ENCODE results near the gene LEMD2. TPM values are rescaled to one million over a fixed set of nuclear protein-coding genes. Genes with fewer than 3 reads are reported as not detected.
"Not testable (repeated sequence)": the region's sequence is repeated elsewhere in the genome, so short reads cannot be mapped to it uniquely, and the experiment has no call there.

The LEMD2 gene
- total RNA-seq = 10 to 100 TPM; 51.4 to 54.8 TPM

GRCh38 chr6:33788694-33789549 is at the start of gene LEMD2:
TSS of gene LEMD2 (minus strand) at chr6:33789130. CDS start at chr6:33789116, 14 bp downstream.
- CTCF ChIA-PET = interaction anchor here (1.1 to 3.9 kb wide), 4 partner anchors 9 to 239 kb away, joined by 3 to 21 read pairs (median 6); no protein-coding TSS in a partner anchor
- peaks cover 42% of the 10 kb centered on the region for H3K4me1 Mint-ChIP-seq (ENCODE audit: low read depth)
- H3K4me3 Mint-ChIP-seq = peak within 1 kb of the TSS; percentile 96

GRCh38 chr6:33837971-33838665 is 49.2 kb upstream of the LEMD2 start:
- ChIA-PET POLR2A (no interaction called here), CTCF (no interaction called here)
- H3K4me3 Mint-ChIP-seq = no peak overlapping the region
- no peak for DNase-seq
- peaks cover 2% of the 10 kb centered on the region for H3K27me3 Mint-ChIP-seq
- H3K27ac Mint-ChIP-seq = no peak overlapping the region
- no peaks in the 10 kb centered on the region for H3K36me3 Mint-ChIP-seq
- H3K4me1 Mint-ChIP-seq (ENCODE audit: low read depth) = peaks cover 18% of the 10 kb centered on the region
- intact Hi-C loops (cut with micrococcal nuclease) = no loop called here
- H3K9me3 Mint-ChIP-seq = peaks cover 7% of the 10 kb centered on the region

More at GRCh38 chr6:33788694-33789549, at the start of gene LEMD2:
- Mint-ChIP-seq H3K36me3 (peaks cover 31% of the 10 kb centered on the region), H3K9me3 (no peaks in the 10 kb centered on the region), H3K27ac (peak within 1 kb of the TSS; percentile 97), H3K27me3 (no peaks in the 10 kb centered on the region)
- DNase-seq = peak; percentile 95
- POLR2A ChIA-PET = interaction anchor here (0.7 to 2.1 kb wide), 4 partner anchors 10 to 51 kb away, joined by 4 to 8 read pairs (median 5); no protein-coding TSS in a partner anchor
- intact Hi-C loops (cut with micrococcal nuclease) = loop anchor here (2.0 kb wide), 3 partner anchors 52 to 116 kb away; partner anchors contain the start of gene UQCC2

GRCh38 chr6:33836806-33837469 is 48.0 kb upstream of the LEMD2 start:
- H3K27ac Mint-ChIP-seq = no peak overlapping the region
- peaks cover 7% of the 10 kb centered on the region for H3K9me3 Mint-ChIP-seq
- intact Hi-C loops (cut with micrococcal nuclease) = no loop called here
- no peak overlapping the region for H3K4me3 Mint-ChIP-seq
- ChIA-PET POLR2A (no interaction called here), CTCF (interaction anchor here (1.1 kb wide), 1 partner anchor 66 kb away, joined by 5 read pairs; no protein-coding TSS in a partner anchor)
- DNase-seq = no peak
- H3K4me1 Mint-ChIP-seq (ENCODE audit: low read depth) = peaks cover 18% of the 10 kb centered on the region
- no peaks in the 10 kb centered on the region for H3K36me3 Mint-ChIP-seq
- peaks cover 2% of the 10 kb centered on the region for H3K27me3 Mint-ChIP-seq

- Mint-ChIP-seq H3K4me1 (ENCODE audit: low read depth) (peaks cover 6% of the 10 kb centered on the region), H3K4me3 (no peak overlapping the region), H3K36me3 (no peaks in the 10 kb centered on the region), H3K27ac (no peak overlapping the region), H3K27me3 (peaks cover 3% of the 10 kb centered on the region), H3K9me3 (peaks cover 7% of the 10 kb centered on the region)
- intact Hi-C loops (cut with micrococcal nuclease) = no loop called here
- CTCF ChIA-PET = no interaction called here
- POLR2A ChIA-PET = no interaction called here
- DNase-seq = no peak
Measured at GRCh38 chr6:33834401-33835392, 45.8 kb upstream of the LEMD2 start.

GRCh38 chr6:33833599-33833998 is 44.7 kb upstream of the LEMD2 start:
- intact Hi-C loops (cut with micrococcal nuclease) = no loop called here
- CTCF ChIA-PET = no interaction called here

GRCh38 chr6:33832831-33833230 is 43.9 kb upstream of the LEMD2 start:
- H3K4me1 Mint-ChIP-seq (ENCODE audit: low read depth); H3K9me3 Mint-ChIP-seq; CTCF ChIA-PET: not testable (repeated sequence)

More at GRCh38 chr6:33833599-33833998, 44.7 kb upstream of the LEMD2 start:
- POLR2A ChIA-PET = no interaction called here
- Mint-ChIP-seq H3K27ac (no peak overlapping the region), H3K4me3 (no peak overlapping the region), H3K36me3 (no peaks in the 10 kb centered on the region), H3K9me3 (peaks cover 7% of the 10 kb centered on the region), H3K4me1 (ENCODE audit: low read depth) (no peaks in the 10 kb centered on the region), H3K27me3 (peaks cover 3% of the 10 kb centered on the region)
- no peak for DNase-seq

GRCh38 chr6:33831725-33832124 is 42.8 kb upstream of the LEMD2 start:
- H3K27ac Mint-ChIP-seq; H3K4me1 Mint-ChIP-seq (ENCODE audit: low read depth); H3K27me3 Mint-ChIP-seq; H3K36me3 Mint-ChIP-seq; H3K4me3 Mint-ChIP-seq; DNase-seq; CTCF ChIA-PET; H3K9me3 Mint-ChIP-seq; POLR2A ChIA-PET; intact Hi-C loops (cut with micrococcal nuclease): not testable (repeated sequence)

More at GRCh38 chr6:33832831-33833230, 43.9 kb upstream of the LEMD2 start:
- H3K4me3 Mint-ChIP-seq; DNase-seq; POLR2A ChIA-PET; H3K27ac Mint-ChIP-seq; intact Hi-C loops (cut with micrococcal nuclease); H3K36me3 Mint-ChIP-seq; H3K27me3 Mint-ChIP-seq: not testable (repeated sequence)

- Mint-ChIP-seq H3K27ac (no peak overlapping the region), H3K36me3 (no peaks in the 10 kb centered on the region), H3K4me1 (ENCODE audit: low read depth) (no peaks in the 10 kb centered on the region), H3K9me3 (no peaks in the 10 kb centered on the region), H3K4me3 (no peak overlapping the region), H3K27me3 (peaks cover 3% of the 10 kb centered on the region)
- POLR2A ChIA-PET = no interaction called here
- CTCF ChIA-PET = no interaction called here
- no peak for DNase-seq
- intact Hi-C loops (cut with micrococcal nuclease) = no loop called here
Measured at GRCh38 chr6:33830635-33831240, 41.8 kb upstream of the LEMD2 start.

GRCh38 chr6:33828764-33829731 is 40.1 kb upstream of the LEMD2 start:
- intact Hi-C loops (cut with micrococcal nuclease) = no loop called here
- Mint-ChIP-seq H3K36me3 (no peaks in the 10 kb centered on the region), H3K4me1 (ENCODE audit: low read depth) (no peaks in the 10 kb centered on the region), H3K4me3 (no peak overlapping the region), H3K27me3 (peaks cover 2% of the 10 kb centered on the region), H3K9me3 (no peaks in the 10 kb centered on the region), H3K27ac (no peak overlapping the region)
- ChIA-PET POLR2A (no interaction called here), CTCF (no interaction called here)
- no peak for DNase-seq

- Mint-ChIP-seq H3K9me3 (no peaks in the 10 kb centered on the region), H3K27ac (no peak overlapping the region), H3K27me3 (peaks cover 2% of the 10 kb centered on the region), H3K4me1 (ENCODE audit: low read depth) (no peaks in the 10 kb centered on the region), H3K4me3 (no peak overlapping the region), H3K36me3 (no peaks in the 10 kb centered on the region)
- ChIA-PET CTCF (no interaction called here), POLR2A (no interaction called here)
- intact Hi-C loops (cut with micrococcal nuclease) = no loop called here
- DNase-seq = no peak
Measured at GRCh38 chr6:33828452-33828763, 39.5 kb upstream of the LEMD2 start.

Data from activated CD4-positive, alpha-beta memory T cell treated with anti-CD3 and anti-CD28 coated beads for 36 hours (primary cell).